SKM-1 treated with dmso at 0.1 percent for 144 hours (cell line): Measurements from ENCODE around the gene SMARCD3.
A peak's percentile ranks its signal among the peaks of the same experiment; 100 is the strongest.

Experiments used
- DNase-seq: peaks from one replicate; lab custom pipeline; 2025; ENCODE audit not compliant: unreplicated experiment; lab: John Stamatoyannopoulos, UW

SMARCD3 gene

DNA sequence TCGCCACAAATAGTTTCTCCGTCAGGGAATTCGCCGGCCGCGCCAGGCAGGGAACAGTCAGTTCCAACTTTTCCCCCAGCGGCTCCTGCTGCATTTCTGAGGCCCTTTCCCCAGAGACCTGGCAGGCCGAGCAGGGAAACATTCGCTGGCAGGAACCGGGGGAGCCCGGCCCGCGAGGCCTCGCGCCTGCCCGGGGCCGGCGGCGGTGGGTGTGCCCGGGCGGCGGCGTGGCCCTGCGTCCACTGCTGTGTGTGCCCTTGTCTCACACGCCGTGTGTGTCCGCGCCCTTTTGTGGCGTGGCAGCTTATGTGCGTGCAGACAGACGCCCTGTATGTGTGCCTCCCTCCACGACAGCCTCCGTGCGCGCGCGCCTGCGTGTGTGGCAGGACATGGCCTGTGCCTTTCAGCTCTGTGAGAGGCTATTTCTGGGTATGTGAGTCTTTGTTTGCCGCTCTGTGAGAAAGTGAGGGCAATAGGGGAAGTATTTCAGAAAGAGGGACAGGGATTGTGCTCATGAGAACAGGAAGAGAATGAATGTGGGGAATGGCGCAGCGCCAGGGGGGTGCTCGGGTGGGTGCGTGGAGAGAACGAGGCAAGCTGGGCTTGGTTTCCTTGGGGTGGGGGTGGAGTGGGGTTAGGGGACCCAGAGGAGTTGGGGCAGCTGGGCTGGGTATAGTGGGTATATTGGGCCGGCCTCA lies 689 bp upstream of the SMARCD3 start:
- no peak for DNase-seq

DNA sequence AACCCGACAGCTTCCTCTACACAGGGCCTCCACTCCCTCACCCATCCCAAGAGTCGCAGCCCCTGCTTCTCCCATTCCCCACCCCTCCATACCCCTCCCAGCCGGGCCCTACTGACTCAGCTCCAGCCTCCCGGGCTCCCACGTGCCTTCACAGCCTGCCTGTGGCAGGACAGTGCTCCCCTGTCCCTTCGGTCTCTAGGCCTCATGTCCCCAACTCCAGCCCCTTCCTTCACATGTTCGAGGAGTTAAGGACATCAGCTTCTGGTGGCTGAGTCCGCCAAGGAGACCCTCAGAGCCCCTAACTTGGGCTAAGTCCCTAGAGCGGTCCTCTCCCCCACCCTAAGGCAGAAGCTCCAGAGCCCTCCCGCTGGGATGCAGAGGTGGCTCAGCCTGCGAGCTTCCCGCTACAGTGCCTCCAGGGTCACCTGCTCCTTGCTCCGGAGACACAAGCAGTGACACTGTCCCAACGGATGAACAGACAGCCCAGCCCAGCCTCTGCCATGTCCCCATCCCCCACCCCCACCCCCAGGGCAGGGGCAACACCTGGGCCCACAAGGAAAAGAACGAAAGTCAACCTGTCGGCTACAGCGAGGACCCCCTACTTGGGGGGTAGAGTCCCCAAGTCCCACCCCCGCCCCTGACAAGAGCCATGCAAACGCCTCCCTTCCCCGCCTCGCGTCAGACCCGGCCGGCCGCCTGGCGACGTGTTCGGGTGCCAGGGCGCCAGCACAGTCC lies 716 bp downstream of the SMARCD3 start:
- DNase-seq: no peak

DNA sequence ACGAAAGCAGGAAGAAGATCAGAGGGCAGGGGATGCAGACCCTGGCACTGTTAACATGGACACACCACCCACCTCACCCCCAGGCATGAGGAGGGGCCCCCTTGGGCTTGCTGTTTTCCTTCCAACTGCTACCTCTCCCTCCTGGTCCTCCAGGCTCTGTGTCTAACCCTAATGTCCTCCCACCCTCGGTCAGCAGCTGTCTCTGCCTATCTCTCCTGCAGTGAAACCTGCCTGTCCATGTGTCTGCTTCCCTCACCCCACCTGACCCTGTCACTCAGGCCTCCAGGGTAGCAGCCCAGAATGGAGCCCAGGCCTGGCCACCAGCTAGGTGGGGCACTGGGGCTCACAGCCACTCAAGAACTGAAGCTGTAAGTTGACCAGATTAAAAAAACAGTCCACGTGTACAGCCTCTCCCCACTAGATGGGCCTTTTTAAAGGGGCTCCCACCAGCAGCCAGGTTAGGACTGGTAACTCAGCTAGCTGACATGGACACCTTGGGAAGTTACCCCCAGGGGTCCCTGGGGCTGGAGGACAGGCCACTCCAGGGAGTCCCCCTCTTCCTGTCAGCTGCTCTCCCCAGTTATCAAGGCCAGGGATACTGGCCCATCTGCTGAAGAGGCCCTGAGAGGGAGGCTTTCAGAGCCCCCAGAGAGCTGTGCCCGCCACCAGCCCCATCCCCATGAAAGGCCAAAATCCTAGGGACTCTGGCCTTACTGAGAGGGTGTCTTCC lies 1.5 kb downstream of the SMARCD3 start:
- DNase-seq: no peak

DNA sequence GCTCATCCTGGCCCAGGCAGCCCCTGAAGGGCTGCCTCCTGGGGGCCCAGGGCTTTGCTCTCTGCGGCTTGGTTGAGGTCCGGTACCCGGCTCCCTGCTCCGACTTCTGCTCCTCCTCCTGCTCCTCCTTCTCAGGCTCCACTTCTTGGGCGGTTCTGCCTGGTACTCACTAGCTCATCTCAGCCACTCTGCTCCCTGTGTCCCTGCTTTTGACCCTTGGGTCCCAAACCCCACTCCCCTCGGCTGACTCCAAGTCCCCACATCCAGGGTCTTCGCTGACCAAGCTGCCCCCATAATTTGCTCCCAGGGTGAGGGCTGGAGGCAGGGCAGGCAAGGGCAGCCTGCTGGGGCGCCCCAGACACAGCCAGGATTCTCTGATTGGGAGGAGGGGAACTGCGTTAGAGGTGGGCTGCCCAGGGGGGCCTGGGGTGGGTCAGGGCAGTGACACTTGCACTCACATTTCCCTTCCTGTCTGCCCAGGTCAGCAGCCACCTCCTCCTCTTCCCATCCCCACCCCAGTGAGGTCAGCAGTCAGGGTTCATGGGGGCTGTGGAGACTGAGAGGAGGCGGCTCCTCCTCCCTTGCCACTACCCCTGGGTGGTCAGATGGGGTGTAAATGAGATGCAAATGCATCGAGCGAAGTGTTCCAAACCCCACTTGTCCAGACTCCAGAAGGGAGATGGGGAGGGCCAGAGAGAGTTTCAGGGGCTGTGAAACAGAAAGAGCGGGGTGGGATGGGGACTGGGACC lies 2.2 kb downstream of the SMARCD3 start:
- no peak for DNase-seq

DNA sequence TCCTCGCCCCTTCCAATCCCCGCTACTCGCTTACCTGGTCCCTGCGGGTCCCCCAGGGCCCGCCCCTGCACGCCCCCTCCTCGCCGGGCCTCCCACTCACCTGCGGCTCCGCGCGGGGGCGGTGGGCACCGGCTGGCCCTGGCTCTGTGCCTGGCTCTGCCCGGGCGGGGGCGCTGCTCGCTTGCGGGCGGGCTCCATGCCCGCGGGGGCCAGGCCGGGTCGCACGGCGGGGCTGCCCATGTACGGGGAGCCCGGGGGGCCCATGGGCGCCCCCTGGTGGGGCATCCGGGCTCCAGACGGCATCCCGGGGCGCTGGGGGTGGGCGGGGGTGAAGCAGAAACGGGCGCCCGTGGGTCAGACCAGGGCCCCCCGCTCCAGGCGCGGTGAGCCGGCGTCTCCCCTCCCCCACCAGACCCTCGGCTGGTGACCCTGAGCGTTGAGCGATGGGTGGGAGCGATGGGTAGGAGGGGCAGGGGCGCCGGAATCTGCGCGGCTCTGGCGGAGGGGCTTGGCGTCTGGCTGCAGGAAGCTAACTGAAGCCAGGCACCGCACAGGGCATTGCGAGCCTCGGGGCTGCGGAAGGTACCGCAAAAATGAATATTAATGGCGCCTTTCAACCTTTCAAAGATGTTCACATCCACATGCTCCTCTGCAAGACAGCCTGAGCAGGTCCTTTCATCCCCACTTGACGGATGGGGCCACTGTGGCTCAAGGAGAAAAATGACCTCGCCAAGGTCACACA lies 3.0 kb downstream of the SMARCD3 start:
- no peak for DNase-seq

DNA sequence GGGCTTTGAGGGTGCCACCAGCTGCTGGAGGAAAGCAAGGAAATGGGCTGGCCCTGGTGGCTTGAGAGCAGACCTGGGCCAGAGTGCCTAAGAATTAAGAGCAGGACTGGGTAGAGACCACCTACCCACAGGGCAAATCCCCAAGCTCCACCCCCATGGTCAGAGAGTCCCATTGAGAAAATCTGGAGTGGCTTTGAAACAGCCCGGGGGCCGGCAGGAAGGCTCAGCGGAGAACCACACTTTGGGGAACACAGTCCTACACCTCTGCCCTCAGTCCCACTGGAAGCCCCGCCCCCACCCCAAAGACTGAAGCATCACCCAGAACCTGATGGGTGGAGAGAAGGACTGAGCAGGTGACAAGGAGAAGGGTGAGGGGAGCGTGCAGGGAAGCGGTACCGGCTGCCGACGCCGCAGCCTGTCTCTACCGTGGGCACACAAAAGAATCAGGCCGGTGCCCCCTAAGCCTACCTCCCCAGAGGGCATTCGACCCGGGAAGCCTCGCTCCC lies 3.6 kb downstream of the SMARCD3 start:
- DNase-seq: no peak

DNA sequence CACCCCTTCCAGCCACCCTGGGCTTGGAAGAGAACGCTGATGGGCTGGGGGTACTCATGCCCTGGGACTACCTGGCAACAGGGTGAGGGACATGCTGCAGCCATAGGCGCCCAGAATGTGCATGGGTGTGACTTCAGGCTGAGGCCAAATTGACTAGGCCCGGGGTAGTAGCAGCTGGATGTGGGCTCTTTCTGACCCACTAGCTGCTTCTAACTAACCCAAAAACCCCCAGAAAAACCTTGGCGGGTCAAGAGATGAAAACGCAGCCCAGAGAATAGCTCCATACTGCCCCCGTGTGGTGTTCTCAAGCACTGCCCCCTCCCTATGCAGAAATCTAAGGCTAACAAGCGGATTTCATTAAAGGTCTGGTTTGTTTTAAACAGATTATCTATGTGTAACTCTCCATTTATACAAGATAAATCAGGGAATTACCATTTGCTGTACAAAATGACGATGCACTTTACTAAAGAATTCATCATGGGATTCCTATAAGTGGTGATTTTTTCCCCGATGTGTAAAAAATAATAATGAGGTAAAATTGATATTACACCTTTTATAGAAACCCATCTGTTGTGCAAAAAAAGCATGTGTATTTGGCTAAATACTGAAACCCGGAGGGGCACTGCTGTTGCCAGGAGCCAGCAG lies 4.2 kb downstream of the SMARCD3 start:
- peak; percentile 14 for DNase-seq

DNA sequence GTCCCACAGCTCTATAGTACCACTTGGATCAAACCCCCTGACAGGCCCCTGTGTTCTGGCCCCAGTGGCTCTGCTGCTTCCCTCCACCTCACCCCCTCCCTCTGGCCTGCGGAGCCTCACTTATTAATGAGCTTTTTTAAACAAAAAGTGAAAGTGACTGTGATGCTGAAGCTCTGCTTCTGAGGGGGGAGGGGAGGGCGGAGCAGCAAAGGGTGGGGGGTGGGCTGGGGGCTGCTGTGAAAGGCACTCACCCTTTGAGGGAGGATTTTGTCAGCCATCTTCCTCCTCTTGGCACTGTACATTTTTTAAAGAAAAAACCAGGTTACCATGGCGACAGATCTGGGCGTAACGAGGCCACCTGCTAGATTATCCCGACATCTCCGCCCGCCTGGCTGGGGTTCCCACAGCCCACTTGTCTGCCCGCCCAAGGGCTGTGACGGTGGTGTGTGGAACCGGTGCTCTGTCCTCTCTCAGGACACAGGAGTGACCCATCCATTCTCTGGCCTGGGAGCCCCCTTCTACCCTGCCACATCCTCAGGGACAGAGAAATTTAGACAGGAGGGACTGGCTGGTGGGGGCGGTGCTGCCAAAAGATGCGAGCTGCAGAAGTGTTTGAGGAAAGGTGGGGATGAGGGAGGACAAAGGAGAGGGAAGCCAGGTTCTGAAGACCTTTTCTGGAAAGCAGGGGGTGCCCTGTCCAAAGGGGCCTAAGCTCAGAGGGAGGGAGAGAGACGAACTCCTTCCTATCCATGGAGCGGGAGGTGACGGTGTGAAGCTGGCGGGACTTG lies 4.9 kb downstream of the SMARCD3 start:
- no peak for DNase-seq

DNA sequence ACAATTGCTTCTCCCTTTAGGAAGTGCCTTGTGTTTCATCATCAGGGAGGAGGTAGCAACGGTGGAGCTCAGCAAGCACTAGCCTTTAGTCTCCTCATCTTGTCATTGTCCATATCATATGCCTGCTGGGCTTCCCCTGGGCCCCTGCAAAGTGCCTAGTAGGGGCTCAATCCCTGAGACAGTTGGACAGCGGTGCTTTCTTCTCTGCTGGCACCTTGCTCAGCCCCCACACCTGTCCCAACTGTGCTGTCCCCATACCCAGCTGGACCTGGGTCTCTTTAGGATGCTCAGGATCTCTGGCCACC lies 5.5 kb downstream of the SMARCD3 start:
- DNase-seq: no peak

DNA sequence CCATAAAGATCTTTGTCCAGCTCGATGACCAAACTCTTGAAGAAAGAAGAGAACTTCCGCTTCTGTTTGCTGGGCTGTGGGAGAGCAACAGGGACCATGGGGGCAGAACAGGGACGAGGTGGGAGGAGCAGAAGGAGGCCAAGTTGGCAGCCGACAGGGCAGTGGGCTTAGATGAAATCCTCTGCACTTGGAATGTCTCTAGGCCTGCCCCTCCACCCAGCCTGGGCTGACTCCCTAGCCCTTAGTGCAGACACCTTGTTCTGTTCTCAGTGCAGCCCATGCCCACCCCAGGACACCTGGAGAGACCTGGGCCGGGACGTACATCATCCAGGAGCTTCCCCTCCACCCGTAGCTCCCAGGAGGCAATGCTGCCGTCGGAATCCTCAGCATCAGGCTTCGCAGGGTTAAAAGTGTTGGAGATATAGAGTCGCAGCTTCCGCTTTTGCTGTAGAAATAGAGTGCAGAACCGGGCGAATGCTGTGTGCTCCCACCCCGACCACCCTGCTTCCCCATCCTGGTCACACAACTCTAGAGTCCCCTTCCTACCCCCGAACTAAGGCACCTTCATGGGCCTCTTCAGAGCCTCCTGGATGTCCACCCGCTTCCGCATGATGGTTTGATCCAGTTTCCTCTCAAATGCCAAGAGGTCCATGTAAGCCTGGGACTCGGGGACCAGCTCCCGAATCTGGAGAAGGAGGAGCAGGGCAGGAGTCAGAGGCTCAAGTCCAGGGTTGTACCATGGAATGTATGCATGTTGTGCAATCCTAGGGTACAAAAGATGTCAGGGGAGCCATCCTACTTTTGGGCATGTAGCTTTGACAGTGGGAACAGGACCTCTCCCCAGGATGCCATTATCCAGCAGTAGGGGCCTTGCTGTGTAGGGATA lies 6.1 kb downstream of the SMARCD3 start:
- DNase-seq: no peak

DNA sequence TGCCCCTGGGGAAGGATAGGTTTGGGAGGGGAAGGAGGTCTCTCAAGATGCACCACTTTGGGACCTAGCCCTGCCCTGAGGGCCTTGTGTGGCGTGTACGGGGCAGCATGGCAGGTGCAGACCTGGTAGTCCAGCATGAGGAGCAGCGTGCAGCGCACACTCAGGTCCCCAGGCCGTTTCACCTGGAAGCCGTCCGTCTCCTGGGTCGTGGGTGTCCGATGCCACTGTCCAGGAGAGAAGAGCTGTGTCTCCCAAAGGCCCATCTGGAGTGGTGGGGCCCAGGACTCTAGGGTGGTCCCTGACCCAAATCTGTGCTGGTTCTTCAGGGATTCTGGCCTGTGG lies 6.8 kb downstream of the SMARCD3 start:
- no peak for DNase-seq

DNA sequence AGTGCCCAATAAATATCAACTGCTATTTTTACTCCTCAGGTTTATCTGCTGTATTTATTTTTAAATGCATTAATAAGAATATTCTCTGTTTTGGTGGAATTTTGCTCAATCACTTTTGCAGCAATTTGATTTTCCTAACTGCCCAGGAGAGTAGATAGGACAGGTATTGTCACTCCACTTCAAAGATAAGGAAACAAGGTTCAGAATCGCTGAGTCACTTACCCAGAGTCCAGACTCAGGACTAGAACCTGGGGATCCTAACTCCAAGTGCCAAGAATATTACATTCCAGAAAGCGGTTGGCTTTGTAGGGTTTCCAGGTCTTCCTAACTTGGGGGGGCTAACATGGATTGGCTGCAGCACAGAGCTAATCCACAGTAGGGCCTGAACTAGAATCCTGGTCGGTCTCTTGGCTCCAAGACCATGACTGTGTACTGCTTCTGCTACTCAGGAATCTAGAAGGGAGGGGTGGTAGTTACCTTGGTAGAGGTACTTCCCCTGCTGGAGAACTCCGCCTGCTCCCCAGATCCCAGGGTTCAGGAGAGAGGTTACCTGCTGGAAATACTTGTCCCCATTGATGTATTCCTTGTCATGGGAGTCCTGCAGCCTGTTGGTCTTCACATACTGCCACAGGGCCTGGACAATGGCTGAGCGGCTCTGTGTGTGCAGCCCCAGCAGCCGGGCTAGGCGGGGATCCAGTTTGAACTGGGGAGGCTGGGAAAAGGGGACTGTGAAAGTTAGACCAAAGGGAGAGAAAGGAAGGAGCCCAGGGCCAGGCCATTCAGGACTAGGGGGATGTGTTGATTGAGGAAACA lies 7.3 kb downstream of the SMARCD3 start:
- no peak for DNase-seq

DNA sequence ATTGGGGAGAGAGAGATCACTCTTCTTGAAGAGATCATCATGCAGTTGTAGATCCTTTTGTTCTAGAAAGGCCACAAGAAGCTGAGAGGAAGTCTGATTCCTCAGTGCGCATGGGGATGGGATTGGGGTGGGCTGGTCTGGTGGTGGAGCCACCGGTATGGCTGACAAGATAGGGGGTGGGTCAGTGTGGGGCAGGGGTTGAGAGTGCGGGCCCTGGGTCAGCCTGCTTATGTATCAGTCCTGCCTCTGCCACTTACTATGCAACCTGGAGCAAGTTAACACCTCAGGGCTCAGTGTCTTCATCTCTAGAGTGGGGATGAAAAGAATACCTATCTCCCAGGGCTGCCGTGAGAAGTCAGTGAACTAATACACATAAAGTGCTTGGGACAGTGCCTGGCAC lies 8.0 kb downstream of the SMARCD3 start:
- no peak for DNase-seq

DNA sequence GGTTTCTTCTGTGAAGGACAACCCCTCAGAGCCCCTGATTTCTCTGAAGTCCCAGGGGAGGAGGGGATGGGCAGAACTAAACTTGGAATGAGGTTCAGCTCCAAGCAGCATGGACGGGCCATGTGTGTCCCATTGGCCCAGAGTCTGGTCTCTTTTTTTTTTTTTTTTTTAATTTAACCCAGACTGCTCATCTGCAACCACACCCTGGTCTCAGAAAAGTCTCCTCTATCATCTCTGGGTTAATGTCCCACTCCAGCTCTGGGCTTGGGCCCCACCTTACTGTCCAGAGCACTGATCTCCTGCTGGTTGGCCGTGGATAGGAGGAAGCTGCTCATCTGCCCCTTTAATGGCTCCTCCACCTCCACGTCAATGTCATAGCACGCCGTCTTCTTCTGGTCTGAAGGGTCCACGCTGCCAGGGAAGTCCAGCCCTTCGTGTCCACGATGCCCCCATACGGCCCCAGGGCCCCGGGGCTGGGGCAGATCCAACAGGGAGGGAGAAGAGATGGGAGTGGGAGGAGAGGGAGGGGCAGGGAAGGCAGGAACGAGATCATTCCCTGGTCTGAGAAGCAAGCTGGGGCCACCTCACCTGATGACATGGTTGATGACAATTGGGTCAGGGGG lies 8.5 kb downstream of the SMARCD3 start:
- no peak for DNase-seq

DNA sequence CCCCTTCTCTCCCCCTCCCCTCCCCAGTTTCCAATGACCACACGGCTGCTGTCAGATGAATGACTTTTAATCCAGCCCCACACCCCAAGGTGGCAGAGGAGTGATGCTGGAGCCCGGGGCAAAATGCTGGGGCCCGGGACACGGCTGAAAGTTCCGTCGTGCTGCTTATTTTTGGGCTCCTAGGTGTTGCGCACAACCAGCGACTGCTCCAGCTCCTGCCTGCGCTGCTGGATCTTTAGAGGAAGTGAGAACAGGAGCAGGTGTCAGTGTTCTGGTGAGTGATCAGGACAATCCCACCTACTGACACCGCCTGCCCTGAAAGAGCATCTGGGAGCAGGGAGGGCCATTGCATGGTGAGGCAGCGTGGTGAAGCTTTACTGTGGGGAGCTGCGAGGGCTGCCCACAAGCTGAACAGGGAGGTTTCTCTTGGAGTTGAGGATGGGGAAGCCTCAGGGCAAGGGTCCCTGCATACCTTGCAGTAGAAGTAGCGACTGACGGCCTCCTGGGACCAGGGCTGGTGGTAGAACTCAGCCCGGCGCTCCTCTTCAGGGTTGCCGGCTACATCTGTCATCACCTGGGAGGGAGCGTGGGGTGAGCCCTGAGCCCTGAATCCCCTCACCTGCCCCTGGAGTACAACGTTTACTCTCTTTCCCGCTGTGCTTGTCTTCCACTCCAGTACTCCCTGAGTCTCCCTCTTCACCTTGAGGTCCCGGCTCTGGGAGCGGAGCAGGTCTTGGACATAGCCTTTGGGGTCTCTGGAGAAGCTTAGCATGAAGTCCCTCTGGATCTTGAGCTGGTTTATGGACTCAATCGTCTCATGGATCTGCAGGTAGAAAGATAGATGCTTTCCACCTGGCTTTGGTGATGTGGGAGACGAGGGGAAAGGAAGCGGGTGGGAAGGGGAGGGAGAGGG lies 9.3 kb downstream of the SMARCD3 start:
- no peak for DNase-seq

DNA sequence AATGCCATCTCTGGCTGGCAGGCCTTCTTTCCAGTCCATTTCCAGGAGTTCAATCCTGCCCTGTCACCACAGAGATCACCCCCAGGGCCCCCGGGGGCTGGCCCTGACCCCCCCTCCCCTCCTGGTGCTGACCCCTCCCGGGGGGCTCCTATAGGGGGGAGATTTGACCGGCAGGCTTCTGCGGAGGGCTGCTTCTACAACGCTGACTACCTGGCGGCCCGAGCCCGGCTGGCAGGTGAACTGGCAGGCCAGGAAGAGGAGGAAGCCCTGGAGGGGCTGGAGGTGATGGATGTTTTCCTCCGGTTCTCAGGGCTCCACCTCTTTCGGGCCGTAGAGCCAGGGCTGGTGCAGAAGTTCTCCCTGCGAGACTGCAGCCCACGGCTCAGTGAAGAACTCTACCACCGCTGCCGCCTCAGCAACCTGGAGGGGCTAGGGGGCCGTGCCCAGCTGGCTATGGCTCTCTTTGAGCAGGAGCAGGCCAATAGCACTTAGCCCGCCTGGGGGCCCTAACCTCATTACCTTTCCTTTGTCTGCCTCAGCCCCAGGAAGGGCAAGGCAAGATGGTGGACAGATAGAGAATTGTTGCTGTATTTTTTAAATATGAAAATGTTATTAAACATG lies 10.2 kb downstream of the SMARCD3 start:
- no peak for DNase-seq
